ENCODE results near the gene MTG1. TPM values are rescaled to one million over a fixed set of nuclear protein-coding genes. Genes with fewer than 3 reads are reported as not detected.

The MTG1 gene
- total and polyA plus RNA-seq, 10 of the 15 experiments (the other 5 are each of a cell fraction or from before 2014, with no cell fraction given) = 6.2 to 104 (median 62.5) TPM

- Histone ChIP-seq H4K20me1 (ENCODE audit: control insufficient read depth, insufficient read depth) (peaks cover 3% of the 10 kb centered on the region; the same call in 1 of the 2 replicates), H3K79me2 (ENCODE audit: control insufficient read depth, insufficient read depth, low read length) (peaks cover 30% of the 10 kb centered on the region), H3K27me3 (replicated peaks in 1 of 2; ENCODE audit: control insufficient read depth in 2 of 2, insufficient read depth in 2 of 2, low read length in 1 of 2) (no peaks in the 10 kb centered on the region), H3K9me3 (replicated peaks; ENCODE audit: control insufficient read depth, insufficient read depth, low read length) (no peaks in the 10 kb centered on the region), H3K27ac (ENCODE audit: control insufficient read depth, insufficient read depth) (no peak overlapping the region), H3K4me3 (no peak overlapping the region), H2AFZ (ENCODE audit: control insufficient read depth, low read depth, low read length) (no peak overlapping the region), H3K4me2 (ENCODE audit: control insufficient read depth, insufficient read depth) (peak overlapping the region; percentile 72), H3K9ac (ENCODE audit: control insufficient read depth, insufficient read depth, low read length) (no peak overlapping the region), H3K4me1 (ENCODE audit: control insufficient read depth, insufficient read depth, low read length) (peaks cover 43% of the 10 kb centered on the region), H3K36me3 (ENCODE audit: control insufficient read depth in 2 of 2, insufficient read depth in 2 of 2, low read length in 1 of 2) (peaks cover 8 to 9% of the 10 kb centered on the region in 2 experiments; a peak in 3 of 4 replicates)
- intact Hi-C loops (cut with micrococcal nuclease; ENCODE audit: unreplicated experiment) = no loop called here
- 88% methylated on average over 17 of the region's 19 CpGs for WGBS (ENCODE audit: insufficient coverage, insufficient replicate concordance, low lambda C conversion rate, missing lambda C conversion rate)
- BruUV-seq (replicated peaks) = TSS peak; percentile 37
- no peak for TF ChIP-seq RFX5 (IDR thresholded peaks at IDR 0.05; ENCODE audit: low read depth, low read length)
- TF ChIP-seq MEF2A (IDR thresholded peaks at IDR 0.05; ENCODE audit: insufficient read depth, low read depth, low read length) = no peak
- no peak for TF ChIP-seq NR2C2 (IDR thresholded peaks at IDR 0.05; ENCODE audit: borderline replicate concordance, control insufficient read depth, insufficient read length, low read depth)
- TF ChIP-seq RB1 (IDR thresholded peaks at IDR 0.05; ENCODE audit: borderline replicate concordance) = no peak
- TF ChIP-seq, protein P1, sequence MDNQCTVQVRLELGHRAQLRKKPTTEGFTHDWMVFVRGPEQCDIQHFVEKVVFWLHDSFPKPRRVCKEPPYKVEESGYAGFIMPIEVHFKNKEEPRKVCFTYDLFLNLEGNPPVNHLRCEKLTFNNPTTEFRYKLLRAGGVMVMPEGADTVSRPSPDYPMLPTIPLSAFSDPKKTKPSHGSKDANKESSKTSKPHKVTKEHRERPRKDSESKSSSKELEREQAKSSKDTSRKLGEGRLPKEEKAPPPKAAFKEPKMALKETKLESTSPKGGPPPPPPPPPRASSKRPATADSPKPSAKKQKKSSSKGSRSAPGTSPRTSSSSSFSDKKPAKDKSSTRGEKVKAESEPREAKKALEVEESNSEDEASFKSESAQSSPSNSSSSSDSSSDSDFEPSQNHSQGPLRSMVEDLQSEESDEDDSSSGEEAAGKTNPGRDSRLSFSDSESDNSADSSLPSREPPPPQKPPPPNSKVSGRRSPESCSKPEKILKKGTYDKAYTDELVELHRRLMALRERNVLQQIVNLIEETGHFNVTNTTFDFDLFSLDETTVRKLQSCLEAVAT (IDR thresholded peaks at IDR 0.05) = no peak
- TF ChIP-seq CHD4 (IDR thresholded peaks at IDR 0.05) = no peak
- TF ChIP-seq, protein P2, sequence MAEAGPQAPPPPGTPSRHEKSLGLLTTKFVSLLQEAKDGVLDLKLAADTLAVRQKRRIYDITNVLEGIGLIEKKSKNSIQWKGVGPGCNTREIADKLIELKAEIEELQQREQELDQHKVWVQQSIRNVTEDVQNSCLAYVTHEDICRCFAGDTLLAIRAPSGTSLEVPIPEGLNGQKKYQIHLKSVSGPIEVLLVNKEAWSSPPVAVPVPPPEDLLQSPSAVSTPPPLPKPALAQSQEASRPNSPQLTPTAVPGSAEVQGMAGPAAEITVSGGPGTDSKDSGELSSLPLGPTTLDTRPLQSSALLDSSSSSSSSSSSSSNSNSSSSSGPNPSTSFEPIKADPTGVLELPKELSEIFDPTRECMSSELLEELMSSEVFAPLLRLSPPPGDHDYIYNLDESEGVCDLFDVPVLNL (IDR thresholded peaks at IDR 0.05; ENCODE audit: low read depth, low read length) = no peak
- no peak for TF ChIP-seq SIN3A (IDR thresholded peaks at IDR 0.05; ENCODE audit: low read depth, low read length)
- TF ChIP-seq, protein P3, sequence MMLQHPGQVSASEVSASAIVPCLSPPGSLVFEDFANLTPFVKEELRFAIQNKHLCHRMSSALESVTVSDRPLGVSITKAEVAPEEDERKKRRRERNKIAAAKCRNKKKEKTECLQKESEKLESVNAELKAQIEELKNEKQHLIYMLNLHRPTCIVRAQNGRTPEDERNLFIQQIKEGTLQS (IDR thresholded peaks at IDR 0.05; ENCODE audit: borderline replicate concordance, extremely low read depth, low read depth, low read length) = no peak
- no peak for TF ChIP-seq REST (IDR thresholded peaks at IDR 0.05; ENCODE audit: low read depth, low read length)
- TF ChIP-seq STAT1 (conservative IDR thresholded peaks at IDR 0.05) = no peak
- POLR2A ChIA-PET = no interaction called here
- CTCF ChIA-PET = no interaction called here
- RAD21 ChIA-PET (ENCODE audit: unreplicated experiment) = no interaction called here
- FAIRE-seq (no peak), DNase-seq (ENCODE audit: low read depth, low spot score) (no peak), ATAC-seq (no peak)
- in situ Hi-C loops (cut with MboI) = no loop called here
- SMC1A ChIA-PET (ENCODE audit: uncharacterized antibody, unreplicated experiment) = interaction anchor here (1.4 kb wide), 1 partner anchor 10 kb away, joined by 3 read pairs; no protein-coding TSS in a partner anchor
Measured at GRCh38 chr10:133396035-133396624, 2.2 kb downstream of the MTG1 start.
